HepG2 (cell line): ENCODE data around the gene PPME1. TPM values are rescaled to one million over a fixed set of nuclear protein-coding genes. Genes with fewer than 3 reads are reported as not detected.

ENCODE experiments used
- ATAC-seq: fragments of 200-7000 bp; cut with Tn5 transposase; 3 replicates; pipeline ENCODE4 v1.9.1; 2020; ENCODE audit warnings: mild to moderate bottlenecking, moderate library complexity
- BruUV-seq: library from RNA; stranded (reverse); fragments of 400-500 nt; replicated peaks from 2 replicates; lab custom pipeline; 2021; lab: Mats Ljungman, UMichigan
- CTCF ChIA-PET: fragments of 300-600 bp; formaldehyde crosslinking; extraction: SDS; loops from one replicate; lab custom pipeline; 2021; ENCODE audit warnings: low total read pairs, inconsistent platforms, low intra/inter-chr PET ratio; lab: Yijun Ruan, JAX
- POLR2A ChIA-PET: fragments of 350-600 bp; sonication (Branson Sonifier 250); formaldehyde crosslinking; loops from one replicate; lab custom pipeline; 2020; ENCODE audit warnings: antibody characterized with exemption, inconsistent platforms; lab: Yijun Ruan, JAX
- DNase-seq: peaks from one replicate; pipeline ENCODE4 v3.0.0-alpha.2; 2015; ENCODE audit warnings: low spot score
- FAIRE-seq: peaks from 3 replicates; lab custom pipeline; 2011; peaks lifted over from hg19 to GRCh38; lab: Jason Lieb, UNC
- H2AFZ ChIP-seq: one replicate; pipeline ENCODE4 v1.6.1; 2011; ENCODE audit warnings: low read length, inconsistent platforms
- H3K27ac ChIP-seq: fragments of 300-600 bp; 3 replicates; pipeline ENCODE4 v1.8.0; 2011; ENCODE audit warnings: mixed run types, mild to moderate bottlenecking, mixed read lengths, low read length, inconsistent platforms; ENCODE audit not compliant: insufficient read depth; ENCODE audit errors: extremely low read length
- H3K27me3 ChIP-seq, 2 experiments: fragments of 200-600 bp in 1 of 2; 2 replicates in 1 of 2; 3 replicates in 1 of 2; pipeline versions ENCODE4 v1.6.0 to v1.8.0; 2011; ENCODE audit warnings: low read length in 2 of 2, mild to moderate bottlenecking in 2 of 2, moderate library complexity in 2 of 2, inconsistent platforms in 1 of 2; ENCODE audit not compliant: insufficient read depth in 2 of 2, control insufficient read depth in 1 of 2
- H3K36me3 ChIP-seq, 2 experiments: fragments of 200-600 bp in 1 of 2; replicated peaks in 1 of 2; 2 replicates in 1 of 2; 3 replicates in 1 of 2; pipeline versions ENCODE4 v1.5.1 to v1.8.0; 2011; ENCODE audit warnings: low read length in 2 of 2, inconsistent platforms in 1 of 2; ENCODE audit not compliant: insufficient read depth in 2 of 2, control insufficient read depth in 1 of 2
- H3K4me1 ChIP-seq: 2 replicates; pipeline ENCODE4 v1.5.1; 2012; ENCODE audit warnings: low read length, inconsistent platforms; ENCODE audit not compliant: insufficient read depth
- H3K4me2 ChIP-seq: 2 replicates; pipeline ENCODE4 v1.6.0; 2011; ENCODE audit warnings: low read depth, low read length, inconsistent platforms
- H3K4me3 ChIP-seq, 3 experiments: fragments of 200-600 bp in 1 of 3; sonication (generic), shearing (Covaris generic) in 1 of 3; replicated peaks in 1 of 3; 2 replicates each; pipeline ENCODE4 v1.5.1; 2011 to 2016; ENCODE audit warnings: low read length in 3 of 3, inconsistent platforms in 2 of 3, low read depth in 2 of 3, mild to moderate bottlenecking in 2 of 3, control low read depth in 1 of 3, mixed read lengths in 1 of 3; ENCODE audit not compliant: insufficient read depth in 1 of 3
- H3K79me2 ChIP-seq: one replicate; pipeline ENCODE4 v1.6.1; 2011; ENCODE audit warnings: low read length, inconsistent platforms; ENCODE audit not compliant: insufficient read depth
- H3K9ac ChIP-seq: 2 replicates; pipeline ENCODE4 v1.6.0; 2011; ENCODE audit warnings: mild to moderate bottlenecking, low read depth, low read length, inconsistent platforms; ENCODE audit not compliant: insufficient read depth
- H3K9me3 ChIP-seq: 2 replicates; pipeline ENCODE4 v1.5.1; 2012; ENCODE audit warnings: mild to moderate bottlenecking, low read length
- H4K20me1 ChIP-seq: 2 replicates; pipeline ENCODE4 v1.6.0; 2011; ENCODE audit warnings: inconsistent platforms, mild to moderate bottlenecking, low read length, moderate library complexity; ENCODE audit not compliant: insufficient read depth
- ATF5 ChIP-seq: sonication (generic); formaldehyde crosslinking; IDR thresholded peaks from 2 replicates; pipeline ENCODE4 v1.4.0; 2020; ENCODE audit warnings: mild to moderate bottlenecking, low read depth, missing genetic modification reagents
- ETV6 ChIP-seq: sonication (generic); formaldehyde crosslinking; conservative IDR thresholded peaks from 2 replicates; pipeline ENCODE4 v1.4.0; 2020; ENCODE audit warnings: missing genetic modification reagents
- FOXM1 ChIP-seq: sonication (generic); formaldehyde crosslinking; IDR thresholded peaks from 2 replicates; pipeline ENCODE4 v1.5.0; 2020; ENCODE audit warnings: missing genetic modification reagents
- MBNL3 ChIP-seq: fragments of 250-450 bp; sonication (Bioruptor Pico); conservative IDR thresholded peaks from 2 replicates; pipeline ENCODE4 v1.8.0; 2022; ENCODE audit warnings: mild to moderate bottlenecking, inconsistent platforms
- PATZ1 ChIP-seq: sonication (generic); formaldehyde crosslinking; IDR thresholded peaks from 2 replicates; pipeline ENCODE4 v1.4.0; 2020; ENCODE audit warnings: missing genetic modification reagents
- PHB2 ChIP-seq: fragments of 450-650 bp; IDR thresholded peaks from 2 replicates; pipeline ENCODE4 v1.6.1; 2018; ENCODE audit not compliant: partially characterized antibody
- SMYD3 ChIP-seq: sonication (generic); formaldehyde crosslinking; IDR thresholded peaks from 2 replicates; pipeline ENCODE4 v1.8.1; 2023; ENCODE audit warnings: mild to moderate bottlenecking, missing genetic modification reagents
- TBL1XR1 ChIP-seq: fragments of 150-350 bp; IDR thresholded peaks from 2 replicates; pipeline ENCODE4 v1.6.1; 2014; ENCODE audit warnings: borderline replicate concordance, low read length; ENCODE audit not compliant: partially characterized antibody
- TEF ChIP-seq: sonication (generic); formaldehyde crosslinking; IDR thresholded peaks from 2 replicates; pipeline ENCODE4 v1.5.0; 2020; ENCODE audit warnings: missing genetic modification reagents
- U2AF1 ChIP-seq: fragments of 200-400 bp; formaldehyde crosslinking; optimal IDR thresholded peaks from 2 replicates; pipeline ENCODE3; 2017; ENCODE audit warnings: mild to moderate bottlenecking, low read depth, low read length
- ZNF282 ChIP-seq: fragments of 450-650 bp; IDR thresholded peaks from 2 replicates; pipeline ENCODE4 v1.6.1; 2018; ENCODE audit not compliant: partially characterized antibody
- ZNF547 ChIP-seq: sonication (generic); formaldehyde crosslinking; IDR thresholded peaks from 2 replicates; pipeline ENCODE4 v1.5.1; 2020; ENCODE audit warnings: mild to moderate bottlenecking, missing genetic modification reagents
- ZNF614 ChIP-seq: IDR thresholded peaks from 2 replicates; pipeline ENCODE4 v1.6.1; 2018; ENCODE audit warnings: missing biosample characterization, missing genetic modification reagents, inconsistent platforms, borderline replicate concordance
- ZNF616 ChIP-seq: sonication (generic); formaldehyde crosslinking; IDR thresholded peaks from 2 replicates; pipeline ENCODE4 v1.5.0; 2020; ENCODE audit warnings: low read depth, mild to moderate bottlenecking, missing genetic modification reagents
- ZNF691 ChIP-seq: sonication (generic); formaldehyde crosslinking; IDR thresholded peaks from 2 replicates; pipeline ENCODE4 v1.4.0; 2020; ENCODE audit warnings: missing genetic modification reagents, low read depth, mild to moderate bottlenecking, borderline replicate concordance
- ZNF740 ChIP-seq: sonication (generic); formaldehyde crosslinking; IDR thresholded peaks from 2 replicates; pipeline ENCODE4 v1.4.0; 2020; ENCODE audit warnings: missing genetic modification reagents
- ZNF75D ChIP-seq: sonication (generic); formaldehyde crosslinking; IDR thresholded peaks from 2 replicates; pipeline ENCODE4 v1.8.1; 2023; ENCODE audit warnings: missing genetic modification reagents, mild to moderate bottlenecking, borderline replicate concordance
- WGBS: methylation state at CpG from one replicate; pipeline ENCODE4 v1.1.6; 2017; ENCODE audit warnings: low lambda C conversion rate; 5-methylcytosine and 5-hydroxymethylcytosine counted together
- in situ Hi-C: cut with HindIII; loops from 2 replicates; pipeline ENCODE4 v1.10.0; 2017; ENCODE audit warnings: low pct_unique_long_range_greater_than_20kb; ENCODE audit not compliant: extremely low pct_ligation_motif_present
- intact Hi-C: fragments of 100-400 bp; cut with micrococcal nuclease; formaldehyde crosslinking; loops from one replicate; pipeline ENCODE4 v1.10.0; 2022; ENCODE audit not compliant: unreplicated experiment
- polyA plus RNA-seq, 8 experiments: library from polyadenylated mRNA; depleted of rRNA in 3 of 8; stranded (reverse) in 7 of 8; unstranded in 1 of 8; fragments of >200 nt; fragmentation: Illumina TruSeq in 4 of 8; extraction: Trizol in 4 of 8; gene quantifications; 2 replicates each; pipeline versions ENCODE4 v1.2.1 to v1.2.3, GENCODE V29; 2011 to 2016; ENCODE audit warnings: low read depth in 4 of 8, missing spikeins in 1 of 8, mixed read lengths in 1 of 8; ENCODE audit not compliant: insufficient read depth in 1 of 8
- total RNA-seq, 5 experiments: library from RNA; depleted of rRNA; stranded (reverse); fragments of >200 nt; fragmentation: Illumina TruSeq; extraction: Trizol; gene quantifications; 2 replicates each; pipeline ENCODE4 v1.2.3, GENCODE V29; 2016; ENCODE audit warnings: low read depth in 1 of 5

PPME1 gene
- total and polyA plus RNA-seq, 2 of the 13 experiments (the other 11 are each of a cell fraction or from before 2014, with no cell fraction given), result 31.3 to 56.0 TPM

GRCh38 chr11:74238243-74238642, 67.2 kb downstream of the PPME1 start:
- peaks cover 21 to 61% of the 10 kb centered on the region in 2 experiments for H3K36me3 ChIP-seq
- intact Hi-C loops, result no loop called here
- no peak overlapping the region for H3K4me3 ChIP-seq
- no peak overlapping the region for H3K4me2 ChIP-seq
- no peaks in the 10 kb centered on the region for H4K20me1 ChIP-seq
- no peaks in the 10 kb centered on the region for H3K79me2 ChIP-seq
- no peak overlapping the region for H3K27ac ChIP-seq
- no peak for TF ChIP-seq ZNF691 (CRISPR knock-in tag)
- TF ChIP-seq PATZ1, result no peak
- TF ChIP-seq ZNF282, result no peak
- no peak for TF ChIP-seq PHB2
- no peak for TF ChIP-seq ETV6 (CRISPR knock-in tag)
- TF ChIP-seq ZNF740, result no peak
- TF ChIP-seq ZNF547 (CRISPR knock-in tag), result no peak
- TF ChIP-seq ZNF616, result no peak
- TF ChIP-seq MBNL3 (CRISPR knock-in tag), result no peak
- TF ChIP-seq ZNF75D (CRISPR knock-in tag), result no peak
- TF ChIP-seq ATF5 (CRISPR knock-in tag), result no peak
- TF ChIP-seq TEF (CRISPR knock-in tag), result no peak
- no peak for TF ChIP-seq ZNF614 (CRISPR knock-in tag)
- TF ChIP-seq U2AF1, result no peak
- no peak for TF ChIP-seq SMYD3 (CRISPR knock-in tag)
- TF ChIP-seq FOXM1 (CRISPR knock-in tag), result no peak
- TF ChIP-seq TBL1XR1, result no peak
- H3K9ac ChIP-seq, result no peak overlapping the region
- H2AFZ ChIP-seq, result no peak overlapping the region
- FAIRE-seq (no peak), DNase-seq (no peak), ATAC-seq (no peak)
- no peaks in the 10 kb centered on the region for H3K4me1 ChIP-seq
- no peaks in the 10 kb centered on the region for H3K27me3 ChIP-seq
- in situ Hi-C loops, result no loop called here
- POLR2A ChIA-PET, result no interaction called here
- CTCF ChIA-PET, result no interaction called here
- no peaks in the 10 kb centered on the region for H3K9me3 ChIP-seq
- BruUV-seq, result no TSS peak
- 95% methylated on average over 1 of the region's 1 CpG for WGBS
